H9 (cell line): ENCODE data around the gene FBN2. TPM values are rescaled to one million over a fixed set of nuclear protein-coding genes. Genes with fewer than 3 reads are reported as not detected.

Source experiments
- DNase-seq: peaks from one replicate; pipeline ENCODE4 v3.0.0-alpha.2; 2017
- H2AFZ ChIP-seq: one replicate; pipeline ENCODE4 v1.6.1; 2013; ENCODE audit warnings: mild to moderate bottlenecking, low read length, control low read depth, moderate library complexity
- H2AK5ac ChIP-seq: 2 replicates; pipeline ENCODE4 v1.6.1; 2013; ENCODE audit warnings: low read length, control low read depth, mixed read lengths; ENCODE audit not compliant: insufficient read length
- H2BK120ac ChIP-seq: one replicate; pipeline ENCODE4 v1.6.1; 2013; ENCODE audit warnings: low read depth, mild to moderate bottlenecking, low read length, control low read depth, inconsistent platforms; ENCODE audit not compliant: poor library complexity, severe bottlenecking
- H2BK12ac ChIP-seq: 2 replicates; pipeline ENCODE4 v1.6.1; 2013; ENCODE audit warnings: low read length, control low read depth, mixed read lengths, low read depth; ENCODE audit not compliant: insufficient read length
- H2BK15ac ChIP-seq: 2 replicates; pipeline ENCODE4 v1.6.1; 2013; ENCODE audit warnings: low read depth, low read length, control low read depth
- H2BK20ac ChIP-seq: one replicate; pipeline ENCODE4 v1.6.1; 2013; ENCODE audit warnings: low read depth, mild to moderate bottlenecking, low read length, control low read depth, inconsistent platforms; ENCODE audit not compliant: poor library complexity, severe bottlenecking
- H2BK5ac ChIP-seq: 2 replicates; pipeline ENCODE4 v1.6.1; 2013; ENCODE audit warnings: low read length, control low read depth, mixed read lengths; ENCODE audit not compliant: insufficient read length
- H3K14ac ChIP-seq: 2 replicates; pipeline ENCODE4 v1.6.1; 2013; ENCODE audit warnings: low read length, control low read depth; ENCODE audit not compliant: insufficient read depth
- H3K18ac ChIP-seq: 2 replicates; pipeline ENCODE4 v1.6.1; 2013; ENCODE audit warnings: low read depth, mild to moderate bottlenecking, mixed read lengths, low read length, control low read depth; ENCODE audit not compliant: insufficient read length
- H3K23ac ChIP-seq: 2 replicates; pipeline ENCODE4 v1.6.1; 2013; ENCODE audit warnings: low read length, control low read depth, mixed read lengths, low read depth; ENCODE audit not compliant: insufficient read length
- H3K23me2 ChIP-seq: 2 replicates; pipeline ENCODE4 v1.6.1; 2013; ENCODE audit warnings: low read depth, mild to moderate bottlenecking, mixed read lengths, low read length, control low read depth; ENCODE audit not compliant: insufficient read length, poor library complexity, severe bottlenecking
- H3K27ac ChIP-seq: 2 replicates; pipeline ENCODE4 v1.5.1; 2013; ENCODE audit warnings: low read length, control low read depth, mixed read lengths, low read depth; ENCODE audit not compliant: insufficient read length
- H3K27me3 ChIP-seq: 2 replicates; pipeline ENCODE4 v1.6.1; 2013; ENCODE audit warnings: low read length, control low read depth, inconsistent platforms; ENCODE audit not compliant: insufficient read depth
- H3K4ac ChIP-seq: 2 replicates; pipeline ENCODE4 v1.6.1; 2013; ENCODE audit warnings: low read depth, mild to moderate bottlenecking, control low read depth, inconsistent platforms, low read length, moderate library complexity
- H3K4me1 ChIP-seq: 2 replicates; pipeline ENCODE4 v1.6.1; 2013; ENCODE audit warnings: low read length, control low read depth, inconsistent platforms; ENCODE audit not compliant: insufficient read depth
- H3K4me2 ChIP-seq: 2 replicates; pipeline ENCODE4 v1.6.1; 2013; ENCODE audit warnings: low read length, control low read depth, mixed read lengths; ENCODE audit not compliant: insufficient read length, insufficient read depth
- H3K56ac ChIP-seq: 2 replicates; pipeline ENCODE4 v1.6.1; 2013; ENCODE audit warnings: low read depth, mild to moderate bottlenecking, mixed read lengths, low read length, control low read depth; ENCODE audit not compliant: insufficient read length
- H3K79me1 ChIP-seq: 2 replicates; pipeline ENCODE4 v1.6.1; 2013; ENCODE audit warnings: low read depth, mild to moderate bottlenecking, moderate library complexity, low read length, control low read depth, inconsistent platforms; ENCODE audit not compliant: insufficient read depth, poor library complexity, severe bottlenecking
- H3K79me2 ChIP-seq: 2 replicates; pipeline ENCODE4 v1.6.1; 2013; ENCODE audit warnings: low read length, control low read depth, inconsistent platforms; ENCODE audit not compliant: insufficient read depth
- H3K9ac ChIP-seq: 2 replicates; pipeline ENCODE4 v1.6.1; 2013; ENCODE audit warnings: low read length, control low read depth, mixed read lengths; ENCODE audit not compliant: insufficient read length; ENCODE audit errors: extremely low read depth
- H3K9me3 ChIP-seq: one replicate; pipeline ENCODE4 v1.6.1; 2013; ENCODE audit warnings: low read depth, low read length, inconsistent platforms; ENCODE audit not compliant: control insufficient read depth
- H3T11ph ChIP-seq: one replicate; pipeline ENCODE4 v1.6.1; 2013; ENCODE audit warnings: mild to moderate bottlenecking, low read length, control low read depth, inconsistent platforms
- H4K20me1 ChIP-seq: one replicate; pipeline ENCODE4 v1.6.1; 2013; ENCODE audit not compliant: control insufficient read depth, insufficient read length, insufficient read depth
- H4K5ac ChIP-seq: 2 replicates; pipeline ENCODE4 v1.6.1; 2013; ENCODE audit warnings: low read depth, mild to moderate bottlenecking, mixed read lengths, low read length, control low read depth; ENCODE audit not compliant: insufficient read length
- H4K8ac ChIP-seq: replicated peaks from 2 replicates; pipeline ENCODE4 v1.6.1; 2013; ENCODE audit warnings: low read length, control low read depth, mixed read lengths, low read depth; ENCODE audit not compliant: insufficient read length
- H4K91ac ChIP-seq: 2 replicates; pipeline ENCODE4 v1.6.1; 2013; ENCODE audit warnings: low read depth, mild to moderate bottlenecking, moderate library complexity, mixed read lengths, low read length, control low read depth; ENCODE audit not compliant: insufficient read length
- H3K27ac Mint-ChIP-seq, 3 experiments: 2 replicates in 2 of 3; 3 replicates in 1 of 3; pipeline ENCODE4 v1.8.0; 2020 to 2021; ENCODE audit warnings: mixed read lengths in 3 of 3, mild to moderate bottlenecking in 1 of 3, moderate library complexity in 1 of 3
- H3K27me3 Mint-ChIP-seq: 2 replicates; pipeline ENCODE4 v1.8.0; 2021; ENCODE audit warnings: low read depth, mild to moderate bottlenecking, moderate library complexity, mixed read lengths
- H3K36me3 Mint-ChIP-seq, 3 experiments: 2 replicates in 2 of 3; 3 replicates in 1 of 3; pipeline ENCODE4 v1.8.0; 2020 to 2021; ENCODE audit warnings: low read depth in 3 of 3, mixed read lengths in 3 of 3; ENCODE audit not compliant: insufficient read depth in 1 of 3
- H3K4me1 Mint-ChIP-seq, 2 experiments: 2 replicates each; pipeline ENCODE4 v1.8.0; 2020; ENCODE audit warnings: mixed read lengths in 2 of 2
- H3K4me3 Mint-ChIP-seq, 2 experiments: 2 replicates in 1 of 2; 3 replicates in 1 of 2; pipeline ENCODE4 v1.8.0; 2020 to 2021; ENCODE audit warnings: mild to moderate bottlenecking in 2 of 2, mixed read lengths in 2 of 2, moderate library complexity in 1 of 2
- H3K9me3 Mint-ChIP-seq, 2 experiments: 2 replicates in 1 of 2; 3 replicates in 1 of 2; pipeline ENCODE4 v1.8.0; 2020; ENCODE audit warnings: mild to moderate bottlenecking in 2 of 2, mixed read lengths in 2 of 2, moderate library complexity in 1 of 2
- CTCF ChIP-seq: fragments of 200-600 bp; sonication (generic); conservative IDR thresholded peaks from 3 replicates; pipeline ENCODE4 v1.8.0; 2021; ENCODE audit warnings: antibody characterized with exemption, mild to moderate bottlenecking
- WGBS: extraction: QIAGEN DNeasy Blood & Tissue Kit; methylation state at CpG from one replicate; pipeline ENCODE4 v1.1.7; 2013; ENCODE audit warnings: missing lambda C conversion rate, low lambda C conversion rate, mixed read lengths; ENCODE audit not compliant: insufficient read length; ENCODE audit errors: extremely low coverage; 5-methylcytosine and 5-hydroxymethylcytosine counted together
- total RNA-seq: library from RNA; stranded (reverse); gene quantifications from 2 replicates; pipeline ENCODE4 v1.2.1, GENCODE V29; 2021

Gene FBN2
- total RNA-seq, 1 experiment from 2014 or later: 8.3 TPM

- no peak overlapping the region for H3K27ac Mint-ChIP-seq
- Histone ChIP-seq H3K14ac (no peak overlapping the region), H3K27ac (no peak overlapping the region), H3K18ac (no peak overlapping the region), H4K20me1 (no peaks in the 10 kb centered on the region), H2BK5ac (no peak overlapping the region), H4K8ac (no peak overlapping the region), H3K4me1 (no peaks in the 10 kb centered on the region), H4K5ac (no peak overlapping the region), H2BK20ac (no peak overlapping the region), H3K56ac (no peak overlapping the region), H3K79me1 (no peaks in the 10 kb centered on the region), H3K27me3 (no peaks in the 10 kb centered on the region), H2BK15ac (no peak overlapping the region), H2BK12ac (no peak overlapping the region), H3K79me2 (no peaks in the 10 kb centered on the region), H3K4me2 (no peak overlapping the region), H3K23ac (no peak overlapping the region), H2AK5ac (no peak overlapping the region), H3K9me3 (no peaks in the 10 kb centered on the region), H3K9ac (no peak overlapping the region), H3K23me2 (no peaks in the 10 kb centered on the region), H2AFZ (no peak overlapping the region), H2BK120ac (no peak overlapping the region), H3T11ph (no peak overlapping the region), H4K91ac (no peak overlapping the region), H3K4ac (no peak overlapping the region)
- H3K27me3 Mint-ChIP-seq: no peaks in the 10 kb centered on the region
- peaks cover 5% of the 10 kb centered on the region in 2 experiments; a peak in 3 of 4 replicates for H3K4me1 Mint-ChIP-seq
- no peak for TF ChIP-seq CTCF
- H3K36me3 Mint-ChIP-seq: no peaks in the 10 kb centered on the region; a peak in 1 of 7 replicates
- WGBS: no CpG with 5 or more reads among the region's 1 CpG
- DNase-seq: no peak
- H3K4me3 Mint-ChIP-seq: no peak overlapping the region
- H3K9me3 Mint-ChIP-seq: peaks cover 0 to 3% of the 10 kb centered on the region in 2 experiments; a peak in 1 of 5 replicates
Measured at GRCh38 chr5:128574041-128574440, 36.0 kb upstream of the FBN2 start.
